Activated gamma-delta T cell (primary cell): ENCODE results near the gene KRCC1.
A peak's percentile ranks its signal among the peaks of the same experiment; 100 is the strongest.
"Not testable (repeated sequence)": the region's sequence is repeated elsewhere in the genome, so short reads cannot be mapped to it uniquely, and the experiment has no call there.

ENCODE experiments used
- DNase-seq: peaks from one replicate; lab custom pipeline; 2025; lab: John Stamatoyannopoulos, UW

Gene KRCC1

DNA sequence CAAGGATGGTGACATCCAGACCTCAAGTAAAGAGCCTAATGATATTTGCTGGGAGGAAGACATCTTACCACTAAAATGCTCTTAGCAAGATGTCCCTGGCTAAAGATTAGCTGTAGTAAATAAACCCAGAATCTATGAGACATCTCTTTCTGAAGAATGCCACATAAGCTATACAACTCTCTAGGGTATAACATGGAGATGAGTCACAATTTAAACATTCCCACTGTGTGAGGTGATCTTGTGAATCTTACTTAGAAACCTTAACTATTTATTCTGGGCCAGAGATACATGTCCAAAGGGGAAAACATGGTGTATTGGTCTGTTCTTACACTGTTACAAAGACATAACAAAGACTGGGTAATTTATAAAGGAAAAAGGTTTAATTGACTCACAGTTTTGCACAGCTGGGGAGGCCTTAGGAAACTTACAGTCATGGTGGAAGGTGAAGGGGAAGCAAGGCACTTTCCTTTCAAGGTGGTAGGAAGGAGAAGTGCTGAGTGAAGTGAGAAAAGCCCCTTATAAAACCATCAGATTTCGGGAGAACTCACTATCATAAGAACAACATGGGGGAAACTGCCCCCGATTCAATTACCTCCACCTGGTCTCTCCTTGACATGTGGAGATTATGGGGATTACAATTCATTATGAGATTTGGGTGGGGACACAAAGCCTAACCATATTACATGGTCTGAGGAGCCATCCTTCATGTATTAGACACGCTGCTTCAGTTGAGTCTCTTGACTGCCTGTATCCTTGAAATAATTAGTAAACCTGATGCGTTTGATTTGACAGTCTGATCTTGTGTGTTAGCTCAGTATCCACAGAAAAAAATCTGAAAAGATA is 17.1 kb downstream of the KRCC1 start:
- DNase-seq = no peak

DNA sequence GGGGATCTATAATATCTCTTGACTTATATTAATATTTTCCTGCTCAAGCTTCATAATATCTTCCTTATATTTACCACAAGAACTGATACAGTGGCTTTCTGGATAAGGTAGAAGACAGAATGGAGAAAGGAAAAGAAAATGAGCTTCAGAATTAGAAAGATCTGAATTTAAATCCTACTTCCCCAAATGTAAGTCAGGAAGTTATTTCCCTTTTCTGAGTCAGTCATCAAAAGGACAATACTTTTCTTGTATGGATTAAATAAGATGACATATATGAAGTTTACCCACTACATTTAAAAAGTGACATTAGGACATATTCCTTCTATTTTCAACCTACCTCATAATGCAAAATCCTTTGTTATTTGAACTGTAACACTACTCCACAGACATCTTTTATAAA is 19.0 kb downstream of the KRCC1 start:
- DNase-seq = no peak

DNA sequence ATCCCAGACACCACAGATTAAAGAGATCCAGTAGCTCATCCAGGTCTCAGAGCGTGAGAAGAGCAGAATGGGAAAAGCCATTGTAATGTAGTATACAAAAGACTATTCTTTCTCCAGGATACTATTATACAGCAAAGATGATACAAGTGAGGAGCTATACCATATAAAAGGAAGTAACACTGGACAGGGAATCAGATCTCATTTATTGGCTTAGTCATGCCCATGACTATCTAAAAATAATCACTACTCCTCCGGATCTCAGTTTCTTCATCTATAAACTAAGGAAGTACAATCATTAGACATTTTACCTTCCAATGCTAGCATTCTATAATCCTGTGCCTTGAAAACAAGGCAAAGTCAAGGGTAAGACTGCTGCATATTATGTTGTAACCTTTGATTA is 19.4 kb downstream of the KRCC1 start:
- DNase-seq = no peak

- no peak for DNase-seq
These were observed 23.4 kb downstream of the KRCC1 start for GRCh38 chr2:88032070-88032702.

DNA sequence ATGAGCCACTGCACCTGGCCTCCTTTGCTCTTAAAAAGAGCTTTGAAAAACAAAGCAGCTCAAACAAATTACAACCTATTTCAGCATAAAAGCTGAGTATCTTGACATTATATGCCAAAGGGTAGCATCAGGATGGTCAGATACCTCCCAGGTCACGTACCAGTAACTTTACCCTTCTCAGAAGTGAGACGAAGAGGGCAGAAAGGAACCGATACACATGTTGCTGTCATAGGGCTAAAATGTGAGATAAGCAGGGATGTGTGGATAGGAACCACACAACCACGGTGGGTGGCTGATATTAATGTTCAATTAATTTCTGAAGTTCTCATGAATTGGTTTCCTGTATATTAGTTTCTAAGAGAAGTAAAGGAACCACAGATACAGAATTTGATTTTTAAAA is 26.7 kb downstream of the KRCC1 start:
- no peak for DNase-seq

DNA sequence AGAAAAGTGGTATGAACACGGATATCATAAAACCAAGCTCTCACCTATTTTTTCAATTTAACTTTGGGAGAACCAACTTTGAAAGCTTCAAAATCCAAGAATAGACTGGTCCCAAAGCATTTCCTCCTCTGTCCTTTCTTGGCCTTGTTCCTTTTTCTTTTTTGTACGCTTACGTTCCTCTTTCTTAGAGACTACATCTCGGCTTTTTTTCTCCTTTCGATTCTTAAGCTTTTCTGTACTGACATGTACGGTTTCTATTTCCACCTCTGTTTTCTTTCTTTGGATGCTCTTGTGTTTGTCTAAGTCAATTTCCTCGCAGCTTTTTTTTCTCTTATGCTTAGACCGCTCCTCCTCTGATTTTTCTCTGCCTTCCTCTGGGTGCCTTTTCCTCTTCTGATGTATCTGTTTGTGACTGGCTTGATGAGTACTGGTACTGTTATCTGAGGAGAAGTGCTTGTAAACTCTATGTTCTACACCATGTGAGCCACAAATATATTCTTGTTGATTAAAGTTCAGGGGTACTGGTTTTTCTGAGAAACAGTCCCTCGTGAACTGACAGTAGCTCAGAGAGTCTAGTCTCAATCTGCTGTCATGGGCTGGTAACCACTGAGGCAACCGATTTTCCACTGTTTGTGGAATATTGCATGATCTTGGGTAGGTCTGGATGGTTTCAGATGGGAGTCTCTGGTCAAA is 27.7 kb downstream of the KRCC1 start:
- no peak for DNase-seq

GRCh38 chr2:88024509-88024908 is 31.1 kb downstream of the KRCC1 start:
- no peak for DNase-seq

GRCh38 chr2:88022669-88022921 is 33.0 kb downstream of the KRCC1 start:
- no peak for DNase-seq

GRCh38 chr2:88019985-88020384 is 35.6 kb downstream of the KRCC1 start:
- DNase-seq = no peak

GRCh38 chr2:88018909-88019308 is 36.7 kb downstream of the KRCC1 start:
- DNase-seq = no peak

GRCh38 chr2:88018077-88018805 is 37.3 kb downstream of the KRCC1 start:
- not testable (repeated sequence) for DNase-seq

DNA sequence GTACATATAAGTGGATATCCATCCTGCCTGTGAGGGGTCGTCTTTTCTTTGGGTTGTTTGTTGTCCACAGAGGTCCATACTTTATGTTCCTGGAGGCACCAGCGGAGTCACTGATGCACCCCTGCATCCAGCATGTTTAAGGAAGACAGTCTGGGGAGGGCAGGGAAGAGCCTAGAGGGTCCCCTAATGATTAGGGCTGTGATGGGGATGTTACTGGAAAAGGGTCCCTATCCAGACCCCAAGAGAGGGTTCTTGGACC is 37.9 kb downstream of the KRCC1 start:
- not testable (repeated sequence) for DNase-seq

- DNase-seq = peak; percentile 36
These were observed 38.4 kb downstream of the KRCC1 start for GRCh38 chr2:88016960-88017779.

GRCh38 chr2:88016086-88016959 is 39.3 kb downstream of the KRCC1 start, which contains the start of gene RNU2-63P:
Gene RNU2-63P (minus strand): TSS chr2:88016547.
- peak; percentile 51 for DNase-seq

- no peak for DNase-seq
These were observed 44.6 kb downstream of the KRCC1 start for GRCh38 chr2:88011011-88011410.

GRCh38 chr2:88010136-88010535 is 45.4 kb downstream of the KRCC1 start:
- no peak for DNase-seq

- DNase-seq = no peak
These were observed 48.6 kb downstream of the KRCC1 start for GRCh38 chr2:88006912-88007439.

GRCh38 chr2:88005776-88006175 is 49.8 kb downstream of the KRCC1 start:
- no peak for DNase-seq

DNA sequence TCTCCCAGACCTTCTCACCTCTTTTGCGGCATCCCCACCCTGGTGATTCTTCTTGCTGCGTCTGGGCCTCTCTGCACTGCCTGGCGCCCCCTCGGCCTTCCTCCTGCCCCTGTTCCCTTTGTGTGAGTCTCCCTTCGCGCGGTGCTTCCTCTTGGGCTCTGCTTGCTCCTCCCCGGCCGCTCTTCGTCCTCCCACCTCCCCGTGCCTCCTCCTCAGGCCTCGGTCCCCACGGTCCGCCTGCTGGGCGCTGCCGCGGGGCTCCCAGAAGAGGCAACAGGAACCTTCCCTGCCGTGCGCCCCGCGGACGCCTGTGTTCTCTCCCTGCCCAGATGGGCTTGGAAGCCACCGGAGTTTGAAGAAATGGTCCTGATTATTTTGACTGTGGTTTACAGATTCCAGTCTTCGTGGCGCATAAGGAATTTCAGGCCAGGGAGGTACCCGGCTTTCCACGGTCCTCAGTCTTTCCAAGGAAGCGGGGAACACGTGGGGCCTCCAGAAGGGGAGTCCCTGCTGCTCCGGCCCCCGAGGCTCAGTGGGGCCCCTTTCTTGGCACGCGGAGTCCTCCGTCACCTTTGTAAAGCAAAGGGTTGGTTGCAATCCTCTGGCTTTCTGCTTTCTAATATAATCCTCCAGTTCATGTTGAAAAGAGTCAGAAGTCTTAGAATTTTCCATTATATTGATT is 52.4 kb downstream of the KRCC1 start:
- no peak for DNase-seq

GRCh38 chr2:88002359-88002707 is 53.2 kb downstream of the KRCC1 start:
- no peak for DNase-seq
